ENCODE data around the gene ZNF839.

ZNF839 gene

DNA sequence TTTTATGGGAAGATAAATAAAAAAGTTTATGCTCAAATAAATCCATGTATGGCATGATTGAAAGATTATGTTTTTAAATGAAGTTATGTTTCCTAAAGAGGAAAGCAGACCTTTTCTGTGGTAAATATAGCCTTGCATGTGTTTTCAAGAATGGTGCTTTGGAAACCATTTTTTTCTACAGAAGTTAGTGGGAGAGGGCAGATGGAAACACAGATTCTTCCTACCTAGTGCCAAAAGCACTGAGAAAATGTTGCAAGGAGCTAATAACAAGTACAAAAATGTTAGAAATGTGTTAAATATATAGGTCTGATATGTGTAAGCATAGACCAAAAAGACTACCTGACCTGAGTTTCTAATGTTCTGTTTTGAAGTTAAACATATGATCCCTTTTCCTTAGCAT, 67.5 kb downstream of the ZNF839 start:
- Histone ChIP-seq H3K36me3 (replicated peaks) (peaks cover 2% of the 10 kb centered on the region), H3K4me3 (ENCODE audit: low read depth, low read length) (no peak overlapping the region), H3K27me3 (replicated peaks) (no peaks in the 10 kb centered on the region), H3K27ac (no peak overlapping the region)
- TF ChIP-seq, protein P1, sequence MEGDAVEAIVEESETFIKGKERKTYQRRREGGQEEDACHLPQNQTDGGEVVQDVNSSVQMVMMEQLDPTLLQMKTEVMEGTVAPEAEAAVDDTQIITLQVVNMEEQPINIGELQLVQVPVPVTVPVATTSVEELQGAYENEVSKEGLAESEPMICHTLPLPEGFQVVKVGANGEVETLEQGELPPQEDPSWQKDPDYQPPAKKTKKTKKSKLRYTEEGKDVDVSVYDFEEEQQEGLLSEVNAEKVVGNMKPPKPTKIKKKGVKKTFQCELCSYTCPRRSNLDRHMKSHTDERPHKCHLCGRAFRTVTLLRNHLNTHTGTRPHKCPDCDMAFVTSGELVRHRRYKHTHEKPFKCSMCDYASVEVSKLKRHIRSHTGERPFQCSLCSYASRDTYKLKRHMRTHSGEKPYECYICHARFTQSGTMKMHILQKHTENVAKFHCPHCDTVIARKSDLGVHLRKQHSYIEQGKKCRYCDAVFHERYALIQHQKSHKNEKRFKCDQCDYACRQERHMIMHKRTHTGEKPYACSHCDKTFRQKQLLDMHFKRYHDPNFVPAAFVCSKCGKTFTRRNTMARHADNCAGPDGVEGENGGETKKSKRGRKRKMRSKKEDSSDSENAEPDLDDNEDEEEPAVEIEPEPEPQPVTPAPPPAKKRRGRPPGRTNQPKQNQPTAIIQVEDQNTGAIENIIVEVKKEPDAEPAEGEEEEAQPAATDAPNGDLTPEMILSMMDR (IDR thresholded peaks at IDR 0.05; ENCODE audit: low read depth, low read length, missing control alignments), result no peak
- in situ Hi-C loops (cut with HindIII; ENCODE audit: low pct_ligation_motif_present, low sequenced_read_pairs), result no loop called here
- DNase-seq, result no peak

DNA sequence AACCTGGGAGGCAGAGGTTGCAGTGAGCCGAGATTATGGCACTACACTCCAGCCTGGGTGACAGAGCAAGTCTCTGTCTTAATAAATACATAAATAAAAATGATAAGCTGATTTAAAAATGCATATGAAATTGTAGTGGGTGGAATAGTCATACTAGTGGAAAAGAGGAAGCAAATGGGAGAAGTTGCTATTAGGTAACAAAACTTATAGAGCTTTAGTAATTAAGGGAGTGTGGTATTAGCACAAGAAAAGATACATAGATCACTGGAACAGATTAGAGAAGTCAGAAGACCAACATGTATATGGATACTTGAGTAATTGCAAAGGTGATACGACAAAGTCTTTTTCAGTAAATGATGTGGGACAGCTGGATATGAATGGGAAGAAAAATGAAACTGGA, 69.7 kb downstream of the ZNF839 start:
- no peak for DNase-seq

DNA sequence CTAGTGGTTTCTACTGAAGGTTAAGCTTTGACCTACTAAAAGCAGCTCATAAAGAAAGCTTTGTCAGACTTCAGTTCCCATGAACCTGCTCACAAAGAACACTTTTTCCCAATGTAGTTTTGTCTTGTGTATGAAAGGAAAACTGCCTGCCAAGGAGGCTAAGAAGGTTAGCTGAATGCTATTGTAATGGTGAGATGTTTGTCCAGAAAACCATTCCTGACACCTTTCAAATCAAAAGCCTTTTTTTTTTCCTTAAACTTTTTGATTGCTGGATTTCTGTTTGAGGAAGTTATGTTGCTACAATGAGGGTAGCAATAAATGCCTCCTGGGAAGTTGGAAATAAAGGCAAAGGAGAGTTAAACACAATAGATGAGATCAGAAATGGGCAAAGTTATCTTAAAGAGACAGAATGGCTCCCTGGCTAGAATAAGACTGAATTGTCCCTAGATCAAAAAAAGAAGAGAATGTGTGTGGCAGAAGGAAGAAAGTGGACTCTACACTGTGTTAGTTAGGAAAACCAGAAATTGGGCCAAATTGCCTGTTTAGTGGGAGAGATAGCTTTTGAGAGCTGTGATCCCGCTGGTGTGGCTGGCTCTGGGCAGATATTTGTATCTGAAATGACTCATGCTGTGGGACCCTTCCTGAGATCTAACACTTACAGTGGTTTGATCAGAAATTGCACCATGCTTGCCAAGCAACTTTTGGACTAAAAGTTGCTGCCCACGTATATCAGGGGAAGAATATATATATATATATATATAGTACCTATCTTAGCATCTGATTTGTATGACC, 70.7 kb downstream of the ZNF839 start:
- Histone ChIP-seq H3K4me3 (ENCODE audit: low read depth, low read length) (no peak overlapping the region), H3K27ac (peak overlapping the region; percentile 22), H3K36me3 (replicated peaks) (no peaks in the 10 kb centered on the region), H3K27me3 (replicated peaks) (no peaks in the 10 kb centered on the region)
- peak; percentile 40 for DNase-seq
- TF ChIP-seq, protein P1 (IDR thresholded peaks at IDR 0.05; ENCODE audit: low read depth, low read length, missing control alignments), result no peak
- in situ Hi-C loops (cut with HindIII; ENCODE audit: low pct_ligation_motif_present, low sequenced_read_pairs), result no loop called here

More for the DNA sequence above, 69.7 kb downstream of the ZNF839 start:
- Histone ChIP-seq H3K36me3 (replicated peaks) (no peaks in the 10 kb centered on the region), H3K27ac (no peak overlapping the region), H3K4me3 (ENCODE audit: low read depth, low read length) (no peak overlapping the region), H3K27me3 (replicated peaks) (no peaks in the 10 kb centered on the region)
- in situ Hi-C loops (cut with HindIII; ENCODE audit: low pct_ligation_motif_present, low sequenced_read_pairs), result no loop called here
- TF ChIP-seq, protein P1 (IDR thresholded peaks at IDR 0.05; ENCODE audit: low read depth, low read length, missing control alignments), result no peak

All from brain microvascular endothelial cell (primary cell).